ENCODE measurements around the gene SLC10A3.

The SLC10A3 gene

DNA sequence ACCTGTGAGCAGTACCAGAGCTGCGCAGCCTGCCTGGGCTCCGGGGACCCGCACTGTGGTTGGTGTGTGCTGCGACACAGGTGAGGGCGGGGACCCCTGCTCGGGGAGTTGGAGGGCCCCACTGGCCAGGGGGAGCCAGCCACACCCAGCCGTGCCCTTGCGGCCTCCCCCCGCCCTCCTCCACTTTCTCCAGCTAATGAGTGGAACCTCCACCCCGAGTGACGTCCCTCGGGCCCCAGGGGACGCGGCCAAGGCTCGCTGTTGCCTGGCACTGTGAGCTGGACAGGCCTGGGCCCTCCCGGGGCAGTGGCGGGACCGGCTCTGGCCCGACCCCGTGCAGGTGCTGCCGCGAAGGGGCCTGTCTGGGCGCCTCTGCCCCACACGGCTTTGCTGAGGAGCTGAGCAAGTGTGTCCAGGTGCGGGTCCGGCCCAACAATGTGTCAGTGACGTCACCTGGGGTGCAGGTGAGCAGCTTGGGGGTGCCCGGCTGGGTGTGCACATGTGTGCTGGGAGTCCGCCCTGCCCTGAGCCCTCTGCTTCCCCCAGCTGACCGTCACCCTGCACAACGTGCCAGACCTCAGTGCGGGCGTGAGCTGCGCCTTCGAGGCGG lies 26.7 kb downstream of the SLC10A3 start:
- no peak for DNase-seq (ENCODE audit: low spot score)

DNA sequence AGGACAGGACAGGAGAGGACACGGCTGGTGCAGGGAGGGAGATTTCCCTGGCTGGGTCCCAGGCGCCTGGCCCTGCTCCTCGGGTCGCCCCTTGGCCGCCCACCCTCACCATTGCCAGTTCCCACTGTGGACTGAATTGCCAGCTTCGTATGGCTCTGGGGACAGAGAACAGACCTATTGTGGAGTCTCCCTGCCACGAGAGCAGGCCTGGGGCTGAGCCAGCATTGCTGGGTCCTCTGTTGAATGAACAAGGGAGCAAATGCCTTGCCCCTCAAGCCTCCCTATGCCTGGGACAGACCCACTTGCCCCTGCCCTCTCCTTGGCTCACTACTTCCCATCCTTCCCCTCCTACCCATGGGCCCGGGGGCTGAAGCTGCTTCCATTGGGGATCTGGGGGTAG lies 28.0 kb downstream of the SLC10A3 start:
- DNase-seq (ENCODE audit: low spot score) = peak; percentile 75

DNA sequence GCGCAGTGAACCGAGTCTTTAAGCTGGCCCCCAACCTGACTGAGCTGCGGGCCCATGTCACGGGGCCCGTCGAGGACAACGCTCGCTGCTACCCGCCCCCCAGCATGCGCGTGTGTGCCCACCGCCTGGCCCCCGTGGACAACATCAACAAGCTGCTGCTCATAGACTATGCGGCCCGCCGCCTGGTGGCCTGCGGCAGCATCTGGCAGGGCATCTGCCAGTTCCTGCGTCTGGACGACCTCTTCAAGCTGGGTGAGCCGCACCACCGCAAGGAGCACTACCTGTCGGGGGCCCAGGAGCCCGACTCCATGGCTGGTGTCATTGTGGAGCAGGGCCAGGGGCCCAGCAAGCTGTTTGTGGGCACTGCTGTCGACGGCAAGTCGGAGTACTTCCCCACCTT lies 30.1 kb downstream of the SLC10A3 start:
- DNase-seq (ENCODE audit: low spot score) = no peak

DNA sequence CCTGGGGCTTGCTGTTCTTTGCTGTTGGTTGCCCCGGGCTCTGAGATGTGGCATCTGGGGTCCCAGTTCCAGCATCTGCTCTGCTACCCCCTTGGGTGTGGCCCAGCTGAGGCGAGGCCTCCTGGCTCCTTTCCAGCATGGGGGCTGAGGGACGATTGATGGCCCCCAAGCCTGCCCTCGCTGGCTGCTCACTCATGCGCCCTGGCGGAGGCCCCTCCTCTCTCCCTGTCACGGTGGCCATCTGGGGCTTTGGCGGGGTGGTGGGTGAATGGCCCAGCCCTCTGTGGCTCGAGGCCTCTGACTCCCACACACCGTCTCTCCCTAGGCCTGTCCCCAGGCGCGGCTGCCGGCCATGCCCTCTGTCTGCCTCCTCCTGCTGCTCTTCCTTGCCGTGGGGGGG lies 30.6 kb downstream of the SLC10A3 start:
- no peak for DNase-seq (ENCODE audit: low spot score)

DNA sequence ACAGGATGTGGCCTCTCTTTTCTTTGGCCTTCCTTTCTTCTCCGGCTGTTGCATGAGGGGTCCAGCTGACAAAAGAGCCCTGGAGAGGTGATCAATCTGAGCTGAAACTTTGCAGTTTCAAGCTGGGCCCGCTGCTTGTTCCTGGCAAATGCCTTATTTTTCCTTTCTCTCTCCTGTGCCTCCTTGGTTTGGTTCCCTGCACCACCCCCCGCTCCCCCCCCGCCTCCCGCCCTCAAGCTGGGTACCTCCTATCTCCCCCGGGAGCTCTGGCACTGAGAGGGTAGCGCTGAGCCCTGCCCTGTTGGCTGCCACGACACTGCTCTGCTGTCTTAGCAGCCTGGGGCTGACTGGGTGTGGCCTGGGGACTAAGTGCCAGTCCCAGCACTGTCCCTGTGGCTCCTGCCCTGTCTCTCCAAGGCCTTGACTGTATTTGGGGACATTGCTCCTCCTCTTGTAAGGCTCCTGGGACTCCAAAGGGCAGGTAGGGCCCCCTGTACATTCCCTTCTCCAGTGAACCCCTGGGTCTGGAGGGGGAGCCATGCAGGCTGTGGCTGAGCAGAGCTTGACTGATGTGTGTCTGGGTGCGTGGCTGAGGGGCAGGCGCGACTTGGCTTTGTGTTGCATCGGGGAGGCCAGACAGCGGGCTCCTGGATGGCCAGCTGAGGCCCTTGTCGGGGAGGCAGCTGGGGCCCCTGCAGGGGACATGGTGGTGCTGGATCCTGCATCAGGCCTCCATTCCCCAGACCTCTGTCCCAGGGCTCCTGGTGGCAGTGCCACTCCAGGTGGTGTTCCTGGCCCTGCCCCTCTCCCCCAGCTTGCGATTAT lies 31.3 kb downstream of the SLC10A3 start:
- no peak for DNase-seq (ENCODE audit: low spot score)

DNA sequence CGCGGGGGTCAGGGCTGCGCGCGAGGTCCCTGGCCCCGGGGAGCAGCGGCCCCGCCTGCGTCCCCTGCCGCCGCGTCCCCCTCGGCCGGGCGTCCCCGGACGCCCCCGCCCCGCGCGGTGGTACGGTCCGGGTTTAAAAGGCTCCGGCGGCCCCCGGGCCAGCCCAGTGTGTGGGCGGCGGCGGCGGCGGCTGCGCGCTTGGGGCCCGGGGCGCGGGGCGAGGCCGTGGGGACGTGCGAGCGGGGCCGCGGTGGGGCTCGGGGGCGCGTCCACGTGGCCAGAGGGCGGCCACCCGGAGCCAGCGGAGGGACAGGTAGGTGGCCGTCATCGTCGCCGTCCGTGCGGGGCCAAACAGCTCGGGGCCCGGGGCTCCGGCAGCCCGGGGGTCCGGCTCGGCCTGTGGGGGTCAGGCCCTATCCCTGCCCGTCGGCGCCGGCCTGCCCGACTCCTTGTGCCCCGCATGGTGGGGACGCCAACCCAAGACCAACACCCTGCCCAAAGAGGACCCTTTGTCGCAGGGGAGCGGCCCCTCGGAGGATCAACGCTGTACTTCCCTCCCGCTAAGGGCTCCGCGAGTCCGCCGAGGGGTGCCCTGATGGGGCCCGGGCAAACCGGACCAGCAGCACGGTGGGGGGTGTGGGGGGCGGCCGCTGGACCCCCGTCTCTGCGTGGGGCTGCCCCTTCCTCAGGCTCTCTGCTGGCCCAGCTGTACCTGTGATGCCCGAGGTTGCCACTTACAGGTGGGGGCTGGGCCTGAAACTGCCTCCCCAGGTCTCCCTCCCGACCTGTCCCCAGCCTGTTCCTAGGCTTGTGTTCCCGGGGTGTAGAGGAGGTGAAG lies 32.1 kb downstream of the SLC10A3 start, which contains the start of gene PLXNA3:
PLXNA3 (plus strand) TSS at position 166 of the 838 bp plus-strand sequence. CDS start 1,903 bp downstream, outside the sequence.
- no peak for DNase-seq (ENCODE audit: low spot score)

DNA sequence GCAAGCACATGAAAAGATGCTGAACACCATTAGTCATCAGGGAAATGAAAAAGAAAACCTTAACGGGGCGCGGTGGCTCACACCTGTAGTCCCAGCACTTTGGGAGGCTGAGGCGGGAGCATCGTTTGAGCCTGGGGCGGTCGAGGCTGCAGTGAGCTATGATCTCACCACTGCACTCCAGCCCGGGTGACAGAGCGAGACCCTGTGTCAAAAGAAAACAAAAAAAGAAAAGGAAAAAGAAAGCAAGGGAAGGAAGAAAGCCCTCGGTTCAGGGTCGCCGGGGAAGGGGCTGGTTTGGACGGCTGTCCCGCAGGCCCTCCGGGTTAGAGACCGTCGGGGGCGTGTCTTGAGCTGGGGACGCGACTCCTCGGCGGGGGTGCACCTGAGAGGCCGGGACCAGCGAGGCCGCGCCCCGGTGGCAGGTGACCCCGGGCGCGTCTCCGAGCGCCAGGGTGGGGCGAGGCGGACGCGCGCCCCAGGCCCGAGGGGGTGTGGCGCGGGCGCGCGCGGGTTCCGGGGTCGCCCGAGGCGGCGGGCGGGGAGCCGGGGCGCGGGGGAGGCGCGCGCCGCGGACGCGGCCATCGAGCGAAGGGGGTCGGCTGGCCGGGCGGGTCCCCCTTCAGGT lies 32.8 kb downstream of the SLC10A3 start:
- DNase-seq (ENCODE audit: low spot score) = no peak

DNA sequence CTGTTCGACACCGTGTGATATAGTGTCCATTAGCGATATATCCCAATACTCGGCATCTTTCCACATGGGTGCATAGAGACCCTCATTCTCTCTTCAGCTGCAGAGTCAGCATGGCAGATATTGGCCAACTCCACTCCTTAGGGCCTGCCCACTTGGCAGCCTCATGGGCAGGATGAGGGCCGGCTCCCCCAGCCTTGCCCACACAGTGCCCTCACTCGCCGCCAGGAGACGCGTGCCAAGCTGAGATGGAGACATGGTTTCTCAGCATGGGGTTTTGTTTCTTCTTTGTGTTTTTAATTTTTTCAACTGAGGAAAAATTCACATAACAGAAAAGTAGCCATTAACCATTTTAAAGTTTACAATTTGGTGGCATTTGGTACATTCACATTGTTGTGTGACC lies 37.6 kb downstream of the SLC10A3 start:
- DNase-seq (ENCODE audit: low spot score) = no peak

DNA sequence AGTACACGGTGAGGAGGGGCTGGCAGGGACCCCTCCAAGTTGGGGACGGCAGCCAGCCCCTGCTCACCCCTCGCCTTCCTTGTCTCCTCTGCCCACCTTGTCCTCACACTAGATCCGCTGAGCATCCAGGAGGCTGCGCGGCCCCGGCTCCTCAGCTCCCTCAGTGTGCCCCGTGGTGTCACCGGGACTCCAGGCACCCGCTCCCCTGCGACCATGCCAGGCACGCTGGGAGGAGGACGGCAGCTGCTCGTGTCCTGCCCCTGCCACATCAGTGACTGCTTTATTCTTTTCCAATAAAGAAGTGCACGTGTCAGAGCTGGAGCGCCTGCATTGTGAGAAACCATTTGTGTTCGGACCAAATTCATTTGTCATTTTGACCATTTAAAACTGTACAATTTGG lies 40.1 kb downstream of the SLC10A3 start:
- DNase-seq (ENCODE audit: low spot score) = no peak

DNA sequence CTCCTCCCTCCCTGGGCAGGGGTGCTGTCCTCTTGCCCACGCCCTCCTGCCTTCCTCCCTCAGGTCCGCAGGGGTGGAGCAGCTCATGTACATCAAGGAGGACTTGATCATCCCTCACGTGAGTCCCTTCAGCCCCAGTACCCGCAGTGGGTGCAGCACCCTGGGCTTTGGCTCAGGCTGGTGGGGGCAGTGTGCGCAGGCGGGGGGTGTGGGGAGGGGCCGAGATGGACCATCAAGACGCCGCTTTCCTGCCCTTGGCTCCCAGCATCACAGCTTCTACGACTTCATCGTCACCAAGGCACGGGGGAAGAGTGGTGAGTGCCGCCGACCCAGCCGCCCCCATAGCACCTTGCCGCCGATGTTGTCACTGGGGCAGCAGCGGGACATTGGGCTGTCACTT lies 40.8 kb downstream of the SLC10A3 start:
- no peak for DNase-seq (ENCODE audit: low spot score)

DNA sequence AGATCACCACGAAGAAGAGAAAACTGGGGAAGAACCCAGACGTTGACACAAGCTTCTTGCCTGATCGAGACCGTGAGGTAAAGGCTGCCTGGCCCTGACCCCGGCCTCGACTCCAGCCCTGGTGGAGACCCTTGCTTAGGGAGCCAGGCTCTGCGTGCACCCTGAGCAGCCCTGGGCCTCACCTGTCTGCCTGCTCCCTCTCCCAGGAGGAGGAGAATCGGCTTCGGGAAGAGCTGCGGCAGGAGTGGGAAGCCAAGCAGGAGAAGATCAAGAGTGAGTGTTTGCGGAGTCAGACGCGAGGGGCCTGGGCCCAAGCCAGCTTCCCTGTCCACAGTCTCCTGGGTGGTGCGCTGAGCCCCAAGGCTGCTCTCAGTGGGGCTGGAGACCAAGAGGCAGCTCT lies 41.9 kb downstream of the SLC10A3 start:
- no peak for DNase-seq (ENCODE audit: low spot score)

DNA sequence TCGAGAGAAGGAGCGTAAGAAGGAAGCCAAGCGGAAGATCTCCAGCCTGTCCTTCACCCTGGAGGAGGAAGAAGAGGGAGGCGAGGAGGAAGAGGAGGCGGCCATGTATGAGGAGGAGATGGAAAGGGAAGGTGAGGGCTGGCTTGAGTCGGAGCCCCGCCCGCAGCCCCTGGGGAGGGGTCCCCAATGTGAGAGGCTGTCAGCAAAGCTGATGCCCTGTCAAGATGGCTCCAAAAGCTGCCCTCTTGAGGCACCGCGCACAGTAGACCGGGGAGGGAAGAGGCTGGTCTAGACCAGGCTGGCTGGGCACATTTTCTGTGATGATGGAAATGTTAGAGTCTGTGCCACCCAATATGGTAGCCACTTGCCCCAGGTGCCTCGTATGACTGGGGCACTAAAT lies 44.0 kb downstream of the SLC10A3 start:
- DNase-seq (ENCODE audit: low spot score) = no peak

DNA sequence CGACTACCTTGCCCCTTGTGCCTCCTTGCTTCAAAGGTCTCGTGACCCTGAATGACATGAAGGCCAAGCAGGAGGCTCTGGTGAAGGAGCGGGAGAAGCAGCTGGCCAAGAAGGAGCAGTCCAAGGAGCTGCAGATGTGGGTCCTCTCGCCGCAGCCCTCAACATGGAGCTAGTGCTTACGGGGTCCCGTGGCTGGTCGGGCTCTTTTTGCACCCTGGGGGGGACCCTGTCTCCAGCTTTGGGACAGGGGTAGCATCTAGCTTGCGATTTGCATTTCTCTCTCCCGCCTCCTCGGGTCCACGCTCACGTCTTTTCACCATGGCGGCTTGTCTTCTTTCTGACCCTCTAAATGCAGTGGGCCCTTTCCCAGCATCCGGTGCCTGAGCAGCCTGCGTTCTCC lies 44.7 kb downstream of the SLC10A3 start:
- DNase-seq (ENCODE audit: low spot score) = no peak

DNA sequence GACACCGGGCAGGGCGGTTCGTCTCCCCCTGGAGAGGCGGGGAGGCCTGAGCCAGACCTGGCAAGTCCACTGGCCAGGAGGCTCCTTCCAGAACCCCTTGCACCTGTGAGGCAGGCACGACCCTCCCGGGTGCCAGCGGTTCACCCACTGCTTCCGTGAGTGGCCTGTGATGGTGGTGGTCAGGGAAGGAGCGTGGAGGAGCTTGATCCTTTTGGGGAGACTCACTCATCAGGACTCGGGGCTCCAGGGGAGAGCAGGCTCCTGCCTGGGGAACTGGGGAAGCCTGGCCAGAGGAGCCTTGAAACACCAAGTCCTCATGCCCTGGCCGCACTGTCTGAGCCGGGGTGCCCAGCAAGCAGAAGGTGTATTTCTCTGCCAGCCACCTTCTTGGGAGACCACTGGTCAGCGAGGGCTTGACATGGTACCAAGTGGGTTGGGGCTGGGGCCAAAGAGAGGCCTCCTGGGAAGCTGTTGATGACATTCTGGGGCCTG lies 45.6 kb downstream of the SLC10A3 start:
- DNase-seq (ENCODE audit: low spot score) = no peak

DNA sequence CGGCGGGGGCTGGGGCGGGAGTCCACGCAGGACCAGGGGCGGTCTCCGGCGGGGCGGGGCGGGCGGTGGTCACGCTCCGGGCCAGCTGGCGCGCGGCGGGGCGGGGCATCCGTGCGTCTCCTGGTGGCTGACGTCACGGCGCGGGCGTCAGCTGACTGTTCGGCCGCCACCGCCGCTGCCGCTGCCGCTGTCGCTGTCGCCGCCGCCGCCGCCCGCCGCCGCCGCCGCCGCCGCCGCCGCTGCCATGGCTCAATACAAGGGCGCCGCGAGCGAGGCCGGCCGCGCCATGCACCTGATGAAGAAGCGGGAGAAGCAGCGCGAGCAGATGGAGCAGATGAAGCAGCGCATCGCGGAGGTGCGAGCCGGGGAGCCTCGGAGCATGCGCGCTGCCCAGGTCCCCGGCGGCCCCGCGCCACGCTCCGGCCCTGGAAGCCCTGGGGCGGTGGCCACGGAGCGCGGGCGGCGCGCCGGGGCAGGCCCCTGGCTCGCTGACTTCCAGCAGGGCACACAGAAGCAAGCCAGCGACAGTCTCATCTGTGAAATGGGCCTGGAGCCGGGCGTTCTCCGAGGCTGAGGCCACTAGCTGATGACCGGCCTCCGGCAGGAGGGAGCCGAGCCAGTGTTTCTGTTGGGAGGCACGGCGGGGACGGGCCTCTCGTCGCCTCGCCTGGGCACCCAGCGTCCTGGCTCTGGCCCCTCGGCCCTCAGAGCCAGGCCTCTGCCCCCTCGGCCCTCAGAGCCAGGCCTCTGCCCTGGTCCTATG lies 46.3 kb downstream of the SLC10A3 start, which contains the start of gene FAM50A:
FAM50A (plus strand) TSS at position 150 of the 763 bp plus-strand sequence; CDS start at position 245, 95 bp downstream.
- no peak for DNase-seq (ENCODE audit: low spot score)

DNA sequence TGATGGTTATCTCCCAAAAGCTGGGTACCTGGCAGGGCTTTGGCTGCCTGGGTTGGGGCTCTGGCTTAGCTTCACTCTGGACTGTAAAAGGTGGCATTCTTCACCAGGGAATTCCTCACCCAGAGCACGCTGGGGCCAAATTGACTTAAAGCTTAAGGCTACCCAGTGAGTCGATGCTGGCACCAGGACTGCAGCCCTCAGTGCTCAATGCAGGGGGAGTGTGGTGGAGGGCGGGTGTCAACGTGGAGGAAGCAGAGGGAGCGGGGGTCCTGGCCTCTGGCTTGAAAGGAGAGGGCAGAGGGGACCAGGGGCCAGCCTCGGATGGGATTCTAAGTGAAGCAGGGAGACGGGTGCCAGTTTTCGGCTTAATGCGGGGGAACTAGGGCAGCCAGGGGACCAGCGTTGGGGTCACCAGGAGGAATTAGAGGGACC lies 46.9 kb downstream of the SLC10A3 start:
- no peak for DNase-seq (ENCODE audit: low spot score)

DNA sequence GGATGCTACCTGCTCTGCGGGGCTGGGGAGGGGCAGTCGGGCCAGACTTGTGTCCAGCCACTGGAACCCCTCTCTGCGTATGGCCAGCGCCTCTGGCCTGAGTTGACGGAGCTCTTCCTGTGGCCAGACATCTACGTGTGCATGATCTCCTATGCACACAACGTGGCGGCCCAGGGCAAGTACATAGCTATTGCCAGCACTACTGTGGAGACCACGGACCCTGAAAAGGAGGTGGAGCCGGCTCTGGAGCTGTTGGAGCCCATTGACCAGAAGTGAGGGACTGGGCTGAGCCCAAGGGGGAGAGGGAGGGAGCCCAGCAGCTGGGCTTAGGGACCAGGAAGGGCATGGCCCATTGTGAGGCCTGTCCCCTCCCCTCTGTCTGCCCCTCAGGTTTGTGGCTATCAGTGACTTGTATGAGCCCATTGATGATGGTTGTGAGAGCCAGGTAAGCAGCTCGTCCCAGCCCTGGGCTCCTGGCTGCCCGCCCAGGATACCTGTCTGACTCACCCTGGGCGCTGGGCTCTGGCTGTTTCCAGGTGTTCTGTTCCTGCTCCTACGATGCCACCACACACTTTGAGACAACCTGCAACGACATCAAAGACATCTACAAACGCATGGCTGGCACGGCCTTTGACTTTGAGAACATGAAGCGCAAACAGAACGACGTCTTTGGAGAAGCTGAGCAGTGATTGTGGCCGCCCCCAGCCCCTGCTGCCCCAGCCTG lies 48.3 kb downstream of the SLC10A3 start:
- no peak for DNase-seq (ENCODE audit: low spot score)

DNA sequence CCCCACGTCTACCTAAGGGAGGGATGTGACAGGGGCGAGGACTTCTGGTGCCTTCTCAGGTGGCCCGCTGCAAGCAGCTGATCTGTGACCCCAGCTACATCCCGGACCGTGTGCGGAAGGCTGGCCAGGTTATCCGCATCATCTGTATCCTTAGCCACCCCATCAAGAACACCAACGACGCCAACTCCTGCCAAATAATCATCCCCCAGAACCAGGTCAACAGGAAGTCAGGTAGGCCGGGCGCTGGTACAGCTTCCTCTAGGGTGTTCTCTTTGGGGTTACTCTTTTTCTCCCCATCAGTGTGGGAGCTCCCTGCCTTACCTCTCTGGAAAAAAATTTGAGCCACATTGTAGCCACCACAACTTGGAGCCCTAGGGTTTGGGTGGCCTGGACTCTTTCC lies 48.9 kb downstream of the SLC10A3 start:
- DNase-seq (ENCODE audit: low spot score) = no peak

DNA sequence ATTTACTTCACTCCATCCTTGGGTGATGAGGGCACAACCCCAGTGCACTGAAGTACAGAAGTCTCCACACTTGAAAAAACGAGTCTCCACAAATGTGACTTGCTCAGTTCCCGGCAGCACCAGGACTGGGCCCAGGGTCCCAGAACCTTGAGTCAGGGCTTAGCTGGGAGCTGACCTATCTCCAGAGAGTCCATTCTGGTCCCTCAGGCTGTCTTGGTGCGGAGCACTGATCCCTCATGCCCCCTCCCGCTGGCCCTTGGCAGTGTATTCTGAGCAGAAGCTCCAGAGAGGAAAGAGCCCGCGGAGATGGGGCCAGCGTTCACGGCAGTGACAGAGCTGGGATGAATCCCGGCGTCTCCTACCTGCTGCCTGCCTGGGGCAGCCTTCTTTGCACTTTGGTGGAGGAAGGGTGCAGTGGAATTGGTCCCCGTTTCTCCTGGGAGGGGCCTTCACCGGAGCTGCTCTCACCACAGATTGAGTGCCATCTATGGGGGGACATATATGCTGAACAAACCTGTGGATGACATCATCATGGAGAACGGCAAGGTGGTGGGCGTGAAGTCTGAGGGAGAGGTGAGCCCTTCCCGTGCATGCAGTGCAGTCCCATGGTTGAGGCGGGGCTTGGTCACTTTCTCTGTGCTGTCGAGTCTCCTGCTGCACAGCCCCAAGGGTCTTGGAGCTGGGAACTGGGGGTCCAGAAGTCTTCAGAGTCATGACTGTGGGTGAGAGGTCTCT lies 49.6 kb downstream of the SLC10A3 start:
- DNase-seq (ENCODE audit: low spot score) = no peak

DNA sequence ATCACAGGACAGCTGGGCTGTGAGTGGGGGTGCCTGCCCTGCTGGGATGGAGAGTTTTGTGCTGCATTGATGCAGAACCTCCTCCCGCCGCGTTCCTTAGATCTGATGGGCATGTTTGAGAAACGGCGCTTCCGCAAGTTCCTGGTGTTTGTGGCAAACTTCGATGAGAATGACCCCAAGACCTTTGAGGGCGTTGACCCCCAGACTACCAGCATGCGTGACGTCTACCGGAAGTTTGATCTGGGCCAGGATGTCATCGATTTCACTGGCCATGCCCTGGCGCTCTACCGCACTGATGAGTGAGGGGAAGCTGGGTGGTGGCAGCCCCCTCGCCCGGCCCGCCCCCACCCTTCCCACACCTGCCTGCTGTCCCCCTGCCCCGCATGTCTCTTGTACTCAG lies 50.6 kb downstream of the SLC10A3 start:
- DNase-seq (ENCODE audit: low spot score) = no peak

Data from pons (tissue), 1 donor.